HG03558 (cell line): Measurements from ENCODE around the gene TNFRSF17.
"Not testable (repeated sequence)": the region's sequence is repeated elsewhere in the genome, so short reads cannot be mapped to it uniquely, and the experiment has no call there.

Experiments used
- ATAC-seq: cut with Tn5 transposase; IDR thresholded peaks from one replicate; pipeline ENCODE4 v1.9.1; 2021; ENCODE audit warnings: moderate number of reproducible peaks; ENCODE audit not compliant: unreplicated experiment; ENCODE audit errors: extremely low read depth

Gene TNFRSF17

GRCh38 chr16:11964761-11965551 lies at the start of gene TNFRSF17:
Gene TNFRSF17 (plus strand): TSS chr16:11965210. CDS start chr16:11965325, 115 bp downstream.
- peak; percentile 65 for ATAC-seq

GRCh38 chr16:11915644-11916523 lies 49.1 kb upstream of the TNFRSF17 start, which contains the start of gene GSPT1:
Gene GSPT1 (minus strand): TSS chr16:11915956. CDS start chr16:11915720, 236 bp downstream.
- peak; percentile 72 for ATAC-seq

GRCh38 chr16:11916524-11917285 lies 48.3 kb upstream of the TNFRSF17 start:
- no peak for ATAC-seq

- not testable (repeated sequence) for ATAC-seq
Observed at GRCh38 chr16:11924046-11924445, 41.0 kb upstream of the TNFRSF17 start.

- ATAC-seq = not testable (repeated sequence)
Observed at GRCh38 chr16:11927350-11927749, 37.7 kb upstream of the TNFRSF17 start.

GRCh38 chr16:11941945-11942344 lies 23.1 kb upstream of the TNFRSF17 start, which contains the start of gene NPIPB2:
Gene NPIPB2 (minus strand): TSS chr16:11942045. CDS start chr16:11942045, 0 bp downstream.
- not testable (repeated sequence) for ATAC-seq

- ATAC-seq = no peak
Observed at GRCh38 chr16:11946433-11946832, 18.6 kb upstream of the TNFRSF17 start.

- no peak for ATAC-seq
Observed at GRCh38 chr16:11948819-11949218, 16.2 kb upstream of the TNFRSF17 start.

GRCh38 chr16:11949527-11949926 lies 15.5 kb upstream of the TNFRSF17 start:
- no peak for ATAC-seq

- no peak for ATAC-seq
Observed at GRCh38 chr16:11950388-11950787, 14.6 kb upstream of the TNFRSF17 start.

- not testable (repeated sequence) for ATAC-seq
Observed at GRCh38 chr16:11953576-11953975, 11.4 kb upstream of the TNFRSF17 start.

GRCh38 chr16:11955713-11956123 lies 9.3 kb upstream of the TNFRSF17 start:
- ATAC-seq = no peak

- no peak for ATAC-seq
Observed at GRCh38 chr16:11956558-11956957, 8.5 kb upstream of the TNFRSF17 start.

- ATAC-seq = no peak
Observed at GRCh38 chr16:11957591-11958395, 7.2 kb upstream of the TNFRSF17 start.

GRCh38 chr16:11962457-11962856 lies 2.6 kb upstream of the TNFRSF17 start:
- ATAC-seq = not testable (repeated sequence)

- not testable (repeated sequence) for ATAC-seq
Observed at GRCh38 chr16:11962978-11963377, 2.0 kb upstream of the TNFRSF17 start.

- ATAC-seq = no peak
Observed at GRCh38 chr16:11963706-11964105, 1.3 kb upstream of the TNFRSF17 start.

- no peak for ATAC-seq
Observed at GRCh38 chr16:11966173-11966572, 1.2 kb downstream of the TNFRSF17 start.

- no peak for ATAC-seq
Observed at GRCh38 chr16:11967195-11967911, 2.3 kb downstream of the TNFRSF17 start.
